CD4-positive, alpha-beta T cell treated with Interleukin-6 for 4 hours (primary cell): ENCODE measurements around the gene PDE6D.
"Not testable (repeated sequence)": the region's sequence is repeated elsewhere in the genome, so short reads cannot be mapped to it uniquely, and the experiment has no call there.

ENCODE experiments used
- DNase-seq: peaks from one replicate; pipeline ENCODE4 v3.0.0-alpha.2; 2020; ENCODE audit warnings: mixed read lengths

PDE6D gene

DNA sequence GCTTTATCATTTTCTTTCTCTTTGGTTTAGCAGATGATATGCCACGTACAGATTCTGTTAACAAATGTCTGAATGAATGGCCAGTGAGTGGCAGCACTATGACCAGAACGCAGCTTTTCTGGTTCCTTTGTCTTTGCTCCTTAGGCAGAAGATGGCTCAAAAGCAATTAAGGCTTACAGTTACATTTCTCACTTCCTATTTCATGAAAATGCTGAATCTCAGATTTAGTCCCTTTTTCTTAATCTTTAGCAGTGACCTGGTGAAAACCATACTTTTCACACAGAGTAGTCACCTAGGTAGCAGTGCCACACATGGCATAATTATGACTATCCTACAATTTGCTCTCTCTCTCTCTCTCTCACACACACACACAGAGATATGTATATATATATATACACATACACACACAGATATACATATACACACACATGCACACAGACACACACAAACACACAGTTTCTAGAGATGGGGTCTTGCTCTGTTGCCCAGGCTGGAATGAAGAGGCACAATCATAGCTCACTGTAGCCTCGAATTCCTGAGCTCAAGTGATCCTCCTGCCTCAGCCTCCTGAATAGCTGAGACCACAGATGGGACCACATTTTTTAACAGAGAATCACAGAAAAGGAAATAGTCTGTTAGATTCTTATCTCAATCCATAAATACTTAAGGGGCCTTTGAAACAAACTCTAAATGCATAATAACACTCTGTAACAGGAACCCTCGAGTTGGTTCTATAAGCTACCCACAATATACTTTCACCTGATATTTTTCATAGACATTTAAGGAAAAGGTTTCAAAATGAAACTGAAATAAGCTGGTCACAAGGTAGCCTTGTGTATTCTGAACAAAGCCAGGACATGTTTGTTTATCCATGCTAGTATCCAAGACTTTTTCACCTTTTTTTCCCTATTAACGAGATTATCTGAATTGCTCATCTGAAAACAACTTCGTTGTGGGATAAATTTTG is 11.6 kb downstream of the PDE6D start:
- DNase-seq = no peak

DNA sequence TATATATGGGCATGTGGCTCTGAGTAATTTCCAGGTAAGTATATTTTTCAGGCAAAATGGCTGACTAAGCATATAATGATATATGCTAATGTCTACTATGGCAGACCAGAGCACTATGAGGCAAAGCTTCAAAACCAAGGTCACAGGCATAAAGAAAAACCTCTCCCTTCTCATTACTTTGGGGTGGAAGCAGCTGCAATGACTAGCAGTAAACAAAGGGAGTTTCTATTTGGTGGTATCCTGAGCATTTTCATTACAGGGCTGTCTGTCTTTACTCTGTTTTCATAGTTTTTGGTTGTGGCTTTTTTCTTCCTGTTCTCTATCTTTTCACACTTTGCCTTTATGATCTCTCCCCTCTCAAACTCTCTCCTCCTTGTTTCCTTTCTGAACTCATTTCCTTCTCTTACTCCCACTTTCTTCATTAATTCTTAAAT is 15.6 kb downstream of the PDE6D start:
- no peak for DNase-seq

DNA sequence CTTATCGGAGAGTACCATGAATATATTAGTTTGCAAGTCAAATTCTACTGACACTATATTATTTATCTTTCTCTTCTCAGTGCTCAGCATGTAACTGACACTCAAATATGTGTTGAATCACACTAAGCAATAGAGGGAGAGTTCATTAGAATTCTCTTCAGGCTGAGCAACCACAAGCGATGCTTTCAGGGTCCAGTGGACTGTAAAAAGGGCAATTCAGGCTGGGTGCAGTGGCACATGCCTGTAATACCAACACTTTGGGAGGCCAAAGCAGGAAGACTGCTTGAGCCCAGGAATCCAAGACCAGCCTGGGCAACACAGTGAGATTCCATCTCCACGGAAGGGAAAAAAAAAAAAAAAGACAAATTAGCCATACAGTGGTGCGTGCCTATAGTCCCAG is 16.3 kb downstream of the PDE6D start:
- DNase-seq = no peak

DNA sequence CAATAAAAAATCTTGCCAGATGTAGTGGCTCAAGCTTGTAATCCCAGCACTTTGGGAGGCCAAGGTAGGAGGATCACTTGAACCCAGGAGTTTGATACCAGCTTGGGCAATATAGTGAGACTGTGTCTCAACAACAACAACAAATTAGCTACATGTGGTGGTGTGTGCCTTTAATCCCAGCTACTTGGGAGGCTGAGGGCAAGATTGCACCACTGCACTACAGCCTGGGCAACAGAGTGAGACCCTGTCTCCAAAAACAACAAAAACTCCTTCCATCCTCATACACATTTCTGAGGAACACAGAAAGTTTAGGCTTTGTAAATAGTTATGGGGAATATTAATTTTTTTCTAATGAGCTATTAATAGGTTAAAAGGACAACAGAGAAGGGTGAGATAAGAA is 17.0 kb downstream of the PDE6D start:
- no peak for DNase-seq

DNA sequence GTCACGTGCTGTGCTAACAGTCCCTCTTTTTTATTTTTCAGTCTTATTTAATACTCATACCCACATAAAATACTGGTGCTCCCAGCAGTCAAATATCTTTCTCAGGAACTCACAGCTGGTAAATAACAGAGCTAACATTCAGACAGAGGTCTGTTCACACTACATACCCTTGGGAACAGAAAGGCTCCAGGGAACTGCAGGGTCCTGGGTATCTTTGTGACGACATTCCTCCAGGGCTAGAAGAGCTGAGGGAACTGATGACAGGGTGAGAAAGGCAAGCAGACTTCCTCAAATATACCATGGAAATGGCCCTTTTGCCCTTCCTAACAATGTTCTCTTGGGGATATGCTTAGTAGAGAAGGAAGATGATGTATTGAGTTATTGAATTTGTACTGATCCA is 19.3 kb downstream of the PDE6D start:
- DNase-seq = no peak

DNA sequence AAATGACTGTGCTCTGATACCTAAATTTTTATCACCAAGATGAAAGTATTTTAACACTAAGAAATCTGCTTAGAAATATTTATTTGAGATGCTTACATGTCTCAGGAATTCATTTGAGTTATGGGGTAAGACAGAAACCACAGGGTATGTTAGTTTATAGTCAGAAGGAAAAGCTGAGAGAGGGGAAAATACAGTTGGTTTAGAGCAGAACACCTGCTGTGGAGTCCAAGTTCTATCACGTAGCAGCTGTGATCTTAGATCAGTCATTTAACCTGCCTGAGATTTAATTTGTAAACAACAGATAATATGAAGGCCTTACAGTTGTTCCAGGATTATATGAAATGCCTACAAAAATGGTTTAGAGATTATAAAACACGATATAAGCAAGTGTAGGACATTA is 29.0 kb downstream of the PDE6D start:
- DNase-seq = no peak

DNA sequence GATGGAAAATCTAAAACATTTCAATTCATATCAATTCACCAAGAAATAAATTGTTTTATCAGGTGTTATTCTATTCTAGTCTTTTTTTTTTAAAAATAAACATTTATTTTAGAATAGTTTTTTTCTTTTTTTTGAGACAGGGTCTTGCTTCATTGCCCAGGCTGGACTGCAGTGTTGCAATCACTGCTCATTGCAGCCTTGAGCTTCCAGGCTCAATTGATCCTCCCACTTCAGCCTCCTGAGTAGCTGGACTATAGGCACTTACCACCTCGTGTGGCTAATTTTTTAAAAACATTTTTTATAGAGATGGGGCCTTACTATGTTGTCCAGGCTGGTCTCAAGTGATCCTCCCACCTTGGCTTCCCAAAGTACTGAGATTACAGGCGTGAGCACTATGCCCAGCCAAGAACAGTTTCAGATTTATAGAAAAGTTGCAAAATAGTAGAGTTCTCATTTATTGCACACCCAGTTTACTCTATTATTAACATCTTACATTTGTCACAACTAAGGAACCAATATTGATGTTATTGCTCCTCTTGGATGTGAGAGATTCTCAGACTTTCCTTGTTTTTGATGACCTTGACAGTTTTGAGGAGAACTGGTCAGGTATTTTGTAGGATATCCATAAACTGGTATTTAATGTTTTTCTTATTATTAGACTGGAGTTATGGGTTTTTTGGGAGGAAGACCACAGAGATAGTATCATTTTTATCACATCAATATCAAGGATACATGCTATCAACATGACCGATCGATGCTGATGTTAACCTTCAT is 29.9 kb downstream of the PDE6D start:
- DNase-seq = no peak

DNA sequence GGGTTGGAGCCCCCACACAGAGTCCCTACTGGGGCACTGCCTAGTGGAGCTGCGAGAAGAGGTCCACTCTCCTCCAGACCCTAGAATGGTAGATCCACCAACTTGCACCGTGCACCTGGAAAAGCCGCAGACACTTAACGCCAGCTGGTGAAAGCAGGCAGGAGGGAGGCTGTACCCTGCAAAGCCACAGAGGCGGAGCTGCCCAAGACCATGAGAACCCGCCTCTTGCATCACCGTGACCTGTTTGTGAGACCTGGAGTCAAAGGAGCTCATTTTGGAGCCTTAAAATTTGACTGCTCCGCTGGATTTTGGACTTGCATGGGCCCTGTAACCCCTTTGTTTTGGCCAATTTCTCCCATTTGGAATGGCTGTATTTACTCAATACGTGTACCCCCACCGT is 32.1 kb downstream of the PDE6D start:
- not testable (repeated sequence) for DNase-seq

DNA sequence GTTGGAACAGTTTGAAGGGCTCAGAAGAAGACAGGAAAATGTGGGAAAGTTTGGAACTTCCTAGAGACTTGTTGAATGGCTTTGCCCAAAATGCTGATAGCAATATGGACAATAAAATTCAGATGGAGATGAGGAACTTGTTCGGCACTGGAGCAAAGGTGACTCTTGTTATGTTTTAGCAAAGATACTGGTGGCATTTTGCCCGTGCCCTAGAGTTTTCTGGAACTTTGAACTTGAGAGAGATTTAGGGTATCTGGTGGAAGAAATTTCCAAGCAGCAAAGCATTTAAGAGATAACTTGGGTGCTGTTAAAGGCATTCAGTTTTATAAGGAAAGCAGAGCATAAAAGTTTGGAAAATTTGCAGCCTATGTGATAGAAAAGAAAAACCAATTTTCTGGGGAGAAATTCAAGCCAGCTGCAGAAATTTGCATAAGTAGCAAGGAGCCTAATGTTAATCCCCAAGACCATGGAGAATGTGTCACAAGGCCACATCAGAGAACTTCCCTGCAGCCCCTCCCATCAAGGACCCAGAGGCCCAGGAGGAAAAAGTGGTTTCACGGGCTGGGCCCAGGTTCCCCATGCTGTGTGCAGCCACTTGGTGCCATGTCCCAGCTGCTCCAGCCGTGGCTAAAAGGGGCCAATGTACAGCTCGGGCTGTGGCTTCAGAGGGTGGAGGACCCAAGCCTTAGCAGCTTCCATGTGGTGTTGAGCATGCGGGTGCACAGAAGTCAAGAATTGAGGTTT is 32.8 kb downstream of the PDE6D start:
- not testable (repeated sequence) for DNase-seq

DNA sequence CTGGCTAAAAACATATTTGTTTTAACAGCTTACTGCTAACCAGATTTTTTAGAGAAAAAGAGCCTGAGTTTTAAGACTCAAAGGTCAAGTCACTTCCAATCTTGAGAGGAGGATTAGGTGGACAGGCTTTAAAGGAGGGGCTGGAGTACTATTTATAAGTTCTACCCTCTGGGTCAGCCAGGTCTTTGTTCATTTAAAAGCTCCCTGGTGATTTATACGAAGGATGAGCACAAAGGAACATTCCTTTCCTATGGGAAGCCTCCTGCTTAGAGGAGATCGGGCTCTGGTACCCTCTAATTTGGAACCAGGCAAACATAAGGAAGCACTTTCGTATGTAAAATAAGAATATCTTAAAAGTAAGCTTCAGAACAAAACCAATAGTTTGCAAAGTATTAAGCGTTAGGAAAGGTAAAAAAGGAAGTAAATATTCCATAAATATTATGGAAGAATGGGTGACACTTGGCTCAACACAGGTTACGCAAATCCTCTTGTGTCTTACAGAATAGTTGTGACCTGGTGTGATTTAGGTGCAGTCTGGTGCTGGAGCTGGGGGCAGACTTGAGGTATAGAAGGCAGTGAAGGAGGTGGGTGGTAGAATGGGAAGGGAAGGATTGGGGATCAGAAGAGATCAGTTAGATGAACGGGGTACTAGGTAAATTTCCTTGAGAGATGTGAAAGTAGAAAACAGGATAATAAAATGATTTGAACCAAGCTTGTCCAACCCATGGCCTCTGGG is 35.6 kb downstream of the PDE6D start:
- no peak for DNase-seq

DNA sequence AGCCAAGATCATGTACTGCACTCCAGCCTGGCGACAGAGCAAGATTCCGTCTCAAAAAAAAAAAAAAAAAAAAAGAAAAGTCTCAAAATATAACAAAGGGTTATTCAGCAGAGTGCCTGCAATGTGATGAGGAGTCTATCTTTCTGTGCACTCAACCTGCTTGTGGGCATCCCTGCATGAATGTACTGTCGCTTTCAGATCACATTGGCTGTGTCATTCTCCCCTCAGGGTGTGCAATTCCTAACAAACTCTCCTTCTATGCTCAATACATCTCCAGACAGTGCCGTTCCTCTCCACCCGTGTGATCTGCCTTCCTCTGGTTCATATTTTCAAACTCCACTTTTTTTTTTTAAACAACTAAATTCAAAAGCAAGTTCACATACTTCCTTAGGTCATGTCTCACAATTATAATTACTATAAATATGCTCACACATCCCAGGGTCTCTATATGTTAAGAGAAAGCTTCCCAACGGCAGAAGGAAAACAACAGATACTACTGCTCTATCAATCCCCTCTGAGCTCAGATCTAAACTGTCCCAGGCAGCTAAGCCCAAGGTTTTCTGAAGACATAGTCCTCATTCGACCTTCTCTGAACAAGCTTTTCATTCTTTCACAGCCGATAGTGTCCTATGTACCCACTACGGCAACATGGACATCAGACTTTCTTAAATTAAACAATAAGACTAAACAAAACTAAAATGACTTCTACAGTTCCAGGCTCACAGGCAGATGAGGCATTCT is 37.5 kb downstream of the PDE6D start:
- DNase-seq = no peak

DNA sequence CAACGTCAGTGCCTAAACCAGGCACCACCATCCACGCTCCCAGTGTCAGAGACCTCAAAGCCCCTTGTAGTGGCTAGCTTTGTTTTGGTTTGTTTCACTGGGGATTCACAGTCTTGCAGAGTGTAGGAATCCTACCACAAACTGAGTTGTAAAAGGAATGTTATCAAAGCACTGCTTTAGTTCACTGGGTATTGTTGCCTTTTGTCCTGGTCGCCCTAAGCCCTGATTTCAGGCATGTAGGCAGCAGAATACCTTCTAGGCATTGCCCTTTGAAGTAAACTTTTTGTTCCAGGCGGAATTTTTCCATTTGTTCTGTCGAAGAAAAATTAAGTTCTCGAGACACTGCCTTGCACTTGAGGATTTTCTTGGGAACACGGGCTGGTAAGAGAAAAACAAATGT is 43.3 kb downstream of the PDE6D start:
- DNase-seq = no peak

DNA sequence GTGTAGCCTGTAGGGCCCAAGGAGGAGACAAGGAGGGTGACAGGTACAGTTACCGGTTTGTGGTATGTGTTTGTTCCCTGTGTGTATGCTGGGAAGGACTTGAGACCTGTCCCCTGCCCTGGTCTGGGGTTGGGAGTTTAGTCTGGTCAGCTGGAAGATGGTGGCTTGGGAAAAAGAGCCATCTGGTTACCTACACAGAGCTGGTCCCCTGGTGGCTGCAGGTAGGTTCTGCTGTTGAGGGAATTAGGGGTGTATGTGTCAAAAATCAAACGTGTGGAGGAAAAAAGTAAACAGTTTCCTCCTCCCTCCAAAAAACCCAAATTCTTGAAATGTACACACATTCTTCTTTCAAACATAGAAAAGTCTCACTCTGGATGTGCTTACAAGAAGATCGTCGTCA is 48.5 kb downstream of the PDE6D start:
- DNase-seq = no peak

DNA sequence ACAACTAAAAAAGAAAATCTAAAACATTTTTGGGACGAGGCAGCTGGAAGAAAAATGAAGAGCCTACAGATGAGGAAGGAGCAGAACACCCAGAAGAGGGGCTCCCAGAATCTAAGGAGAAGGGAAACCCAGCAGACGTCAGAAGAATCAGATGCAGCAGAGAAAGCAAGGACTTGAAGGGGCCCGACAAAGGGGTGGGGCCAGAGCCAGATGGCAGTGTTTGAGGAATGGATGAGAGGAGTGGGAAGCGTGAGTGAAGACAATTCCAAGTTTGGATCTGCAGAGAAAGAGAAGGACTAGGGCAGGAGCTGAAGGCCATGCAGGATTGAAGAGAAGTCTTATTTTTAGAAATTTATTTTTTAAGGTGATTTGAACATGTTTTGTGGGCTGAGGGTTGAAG is 53.5 kb downstream of the PDE6D start:
- no peak for DNase-seq

DNA sequence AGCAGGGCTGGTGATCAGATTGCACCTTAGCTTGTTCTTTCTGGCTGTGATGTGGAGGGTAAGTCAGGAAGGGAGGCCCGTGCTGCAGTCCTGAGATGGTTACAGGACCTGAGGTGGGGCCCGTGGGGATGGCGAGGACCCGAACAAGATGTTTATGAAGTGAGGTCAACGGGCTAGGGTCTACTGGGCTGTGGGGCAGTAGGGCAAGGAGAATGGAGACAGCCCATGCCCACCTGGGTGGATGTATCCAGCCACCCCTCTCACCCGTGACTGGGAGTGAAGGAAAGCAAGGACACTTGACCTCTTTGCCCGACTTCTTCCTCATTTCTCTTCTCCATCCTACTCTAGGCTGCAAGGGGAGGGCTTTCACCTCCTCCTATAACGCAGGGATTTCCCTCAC is 54.8 kb downstream of the PDE6D start:
- no peak for DNase-seq

DNA sequence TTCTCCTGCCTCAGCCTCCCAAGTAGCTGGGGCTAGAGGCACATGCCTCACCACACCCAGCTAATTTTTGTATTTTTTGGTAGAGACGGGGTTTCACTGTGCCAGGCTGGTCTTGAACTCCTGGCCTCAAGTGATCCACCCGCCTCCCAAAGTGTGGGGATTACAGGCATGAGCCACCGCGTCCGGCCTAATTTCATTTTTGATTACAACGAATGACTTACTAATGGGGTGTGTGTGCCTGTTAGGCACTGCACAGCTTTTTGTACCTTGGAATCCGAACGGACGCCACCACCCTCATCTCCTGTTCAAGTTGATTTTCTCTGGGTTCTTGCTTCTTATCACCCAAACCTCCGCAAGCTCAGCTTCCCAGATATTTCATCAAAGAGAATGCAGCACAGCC is 55.6 kb downstream of the PDE6D start:
- no peak for DNase-seq

DNA sequence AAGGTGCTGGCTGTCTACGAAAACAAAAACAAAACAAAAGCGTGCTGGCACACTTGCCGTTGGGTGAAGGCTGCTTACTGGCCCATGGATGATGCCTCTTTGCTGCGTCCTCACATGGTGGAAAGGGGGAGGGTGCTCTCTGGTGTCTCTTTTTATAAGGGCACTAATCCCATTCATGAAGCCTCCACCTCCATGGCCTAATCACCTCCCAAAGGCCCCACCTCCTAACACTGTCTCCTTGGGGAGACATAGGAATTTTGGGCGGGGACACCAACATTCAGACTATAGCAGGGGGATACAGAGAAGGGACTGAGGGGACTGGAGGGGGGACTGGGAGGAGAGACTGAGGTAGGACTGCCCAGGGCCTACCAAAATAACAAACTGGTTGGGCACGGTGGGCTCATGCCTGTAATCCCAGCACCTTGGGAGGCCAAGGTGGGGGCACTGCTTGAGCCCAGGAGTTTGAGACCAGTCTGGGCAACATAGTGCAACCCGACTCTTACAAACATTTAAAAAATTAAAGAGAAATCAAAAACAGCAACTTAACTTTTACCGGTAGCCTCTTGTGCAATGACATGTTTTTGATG is 58.3 kb downstream of the PDE6D start:
- DNase-seq = no peak

DNA sequence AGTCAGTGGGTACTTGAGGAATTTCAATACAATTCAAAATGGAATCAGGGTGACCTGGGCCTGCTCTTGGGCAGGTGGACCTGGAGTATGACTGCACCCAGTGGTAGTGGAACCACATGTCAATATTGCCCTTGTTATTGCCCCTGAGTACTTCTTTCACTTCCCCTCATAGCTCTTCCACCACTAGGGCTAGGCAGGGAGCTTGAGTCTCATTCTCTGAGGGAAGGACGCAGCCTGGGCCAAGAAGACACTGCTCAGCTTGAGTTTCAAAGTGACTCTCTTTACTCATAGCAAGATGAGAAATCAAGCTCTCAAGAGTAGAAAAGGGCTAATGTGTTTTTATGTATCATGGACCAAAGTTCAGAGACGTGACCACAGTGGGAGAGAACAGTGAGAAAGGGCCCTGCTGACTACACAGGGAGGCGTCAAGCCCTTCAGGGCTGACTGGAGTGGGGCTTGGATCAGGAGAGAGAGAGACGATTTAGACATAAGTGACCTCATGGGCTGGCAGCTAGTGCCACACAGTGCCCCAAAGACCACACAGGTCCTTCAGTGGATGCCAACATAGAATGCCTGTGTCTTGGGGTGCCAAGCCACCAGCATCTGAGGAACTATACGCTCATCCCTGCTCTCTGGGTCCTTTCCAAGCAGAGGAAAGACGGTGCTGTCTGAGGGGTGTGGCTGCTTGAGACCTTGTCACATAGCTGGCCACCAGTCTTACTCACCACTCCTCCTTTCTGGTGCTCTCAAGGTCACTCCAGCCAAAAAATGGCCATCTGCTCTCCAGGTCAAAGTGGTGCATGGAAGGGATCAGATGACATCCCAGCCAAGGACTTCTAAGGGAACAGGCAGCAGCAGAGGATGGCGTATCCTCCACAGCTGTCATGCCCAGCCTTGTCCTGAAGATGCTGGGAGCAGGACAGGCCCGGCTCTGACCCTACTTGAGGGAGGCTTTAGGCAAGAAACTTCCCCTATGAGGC is 59.8 kb downstream of the PDE6D start:
- DNase-seq = no peak

DNA sequence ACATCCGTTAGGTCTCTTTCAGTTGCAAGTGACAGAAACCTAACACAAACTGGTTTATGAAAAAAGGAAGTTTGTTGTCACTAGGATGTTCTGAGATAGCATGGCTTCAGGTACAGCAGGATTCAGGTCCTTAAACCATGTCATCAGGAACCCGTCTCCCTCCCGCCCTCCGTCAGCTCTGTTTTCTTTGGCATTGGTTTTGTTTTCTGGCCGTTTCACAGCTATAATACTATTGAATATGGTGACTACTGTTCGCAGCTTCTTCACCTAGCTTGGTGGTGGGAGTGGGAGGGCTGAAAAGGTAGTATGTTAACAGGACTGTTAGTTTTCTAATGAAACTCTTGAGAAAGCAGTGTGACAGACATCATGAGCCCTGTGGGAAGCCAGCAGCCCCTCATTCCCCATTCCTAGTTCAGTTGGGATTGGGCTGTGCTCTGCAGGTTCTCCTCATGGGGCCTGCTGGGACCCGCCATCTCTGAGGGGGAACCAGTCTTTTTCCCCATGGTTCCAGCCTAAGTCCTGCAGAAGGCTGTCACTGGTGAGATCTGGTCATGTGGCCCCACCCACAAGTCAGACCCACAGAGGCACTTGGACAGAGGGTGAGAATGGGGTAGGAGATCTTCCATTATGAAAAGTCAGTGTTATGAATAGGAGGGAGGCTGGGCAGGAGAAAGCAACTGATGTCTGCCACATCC is 60.6 kb downstream of the PDE6D start:
- no peak for DNase-seq

DNA sequence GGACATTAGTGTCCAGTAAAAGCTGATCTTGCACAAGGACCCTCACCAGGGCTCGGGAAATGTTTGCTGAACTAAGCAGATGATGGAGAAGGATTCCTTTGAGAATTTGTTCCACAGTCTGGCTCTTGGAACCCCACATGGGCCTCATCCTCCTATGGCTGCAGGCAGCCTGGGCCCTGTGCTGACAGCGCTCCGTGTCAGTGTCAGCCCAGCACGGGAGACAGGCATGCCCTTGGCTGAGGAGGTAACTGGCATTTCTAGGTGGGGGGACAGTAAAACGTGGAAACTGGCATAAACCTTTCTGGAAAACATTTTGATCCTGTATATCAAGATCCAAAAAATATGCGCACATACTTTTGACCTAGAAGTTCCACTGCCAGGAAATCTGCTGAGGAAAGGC is 62.3 kb downstream of the PDE6D start:
- DNase-seq = no peak
